GM12872 (cell line): ENCODE data around the gene ZNF219.
A peak's percentile ranks its signal among the peaks of the same experiment; 100 is the strongest.

Experiments used
- CTCF ChIP-seq: IDR thresholded peaks from 3 replicates; pipeline ENCODE4 v1.5.1; 2011; ENCODE audit warnings: low read depth, mild to moderate bottlenecking, low read length, moderate library complexity; ENCODE audit not compliant: insufficient read depth

The ZNF219 gene

GRCh38 chr14:21106498-21107282 is 8.2 kb upstream of the ZNF219 start:
- TF ChIP-seq CTCF, result peak; percentile 93

- TF ChIP-seq CTCF, result no peak
These were observed 7.7 kb upstream of the ZNF219 start for GRCh38 chr14:21106176-21106497.

- no peak for TF ChIP-seq CTCF
These were observed 6.6 kb upstream of the ZNF219 start for GRCh38 chr14:21105095-21105494.

GRCh38 chr14:21104448-21105060 is 6.1 kb upstream of the ZNF219 start:
- peak; percentile 90 for TF ChIP-seq CTCF

GRCh38 chr14:21103710-21104447 is 5.4 kb upstream of the ZNF219 start:
- TF ChIP-seq CTCF, result peak; percentile 77

GRCh38 chr14:21103411-21103709 is 4.9 kb upstream of the ZNF219 start:
- TF ChIP-seq CTCF, result no peak

GRCh38 chr14:21102521-21103410 is 4.3 kb upstream of the ZNF219 start:
- no peak for TF ChIP-seq CTCF
